GM12801 (cell line): ENCODE measurements around the gene GABRR1.

Source experiments
- TF ChIP-seq, protein P1 (sequence below): IDR thresholded peaks from one replicate; pipeline ENCODE4 v1.5.1; 2011; ENCODE audit warnings: control low read depth; ENCODE audit not compliant: insufficient read length; ENCODE audit errors: extremely low read depth

GABRR1 gene

DNA sequence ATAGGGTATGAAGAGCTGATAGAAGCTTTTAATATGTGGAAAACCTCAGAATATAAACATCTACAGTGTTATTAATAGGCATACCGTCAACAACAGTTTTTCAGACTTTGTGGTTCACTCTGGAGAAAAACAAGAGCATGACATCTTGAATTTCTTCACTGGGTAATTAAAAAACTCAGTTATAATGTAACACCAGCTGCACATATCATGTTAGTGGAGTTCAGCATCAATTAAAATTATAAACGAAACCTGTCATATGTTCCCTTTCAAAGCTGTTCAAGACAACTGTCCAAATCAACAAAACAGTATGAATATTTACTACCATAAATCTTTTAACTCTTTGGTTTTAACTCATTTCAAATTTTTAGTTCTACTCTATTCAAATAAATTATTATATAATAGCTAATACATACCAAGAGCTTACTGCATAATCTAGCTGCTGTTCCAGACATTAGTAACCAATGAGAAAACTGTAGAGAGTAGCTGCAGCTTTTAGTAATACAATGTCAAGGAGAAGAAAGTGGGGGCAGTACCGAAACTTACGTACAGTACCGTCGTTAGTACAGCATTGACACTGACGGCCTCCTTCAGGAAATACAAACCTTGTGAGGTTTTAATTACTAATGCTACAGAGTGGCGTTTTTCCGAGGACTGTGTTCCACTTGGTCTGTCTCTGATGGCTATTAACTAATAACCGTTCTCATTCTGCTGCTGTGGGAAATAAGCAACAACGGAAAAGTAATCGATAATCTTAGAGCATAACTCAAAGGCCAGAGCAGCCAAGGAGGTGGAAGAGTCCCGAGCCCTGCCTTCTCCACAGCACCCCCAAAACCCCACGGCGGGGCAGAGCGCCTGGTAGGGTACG lies 71.8 kb downstream of the GABRR1 start:
- TF ChIP-seq, protein P1, sequence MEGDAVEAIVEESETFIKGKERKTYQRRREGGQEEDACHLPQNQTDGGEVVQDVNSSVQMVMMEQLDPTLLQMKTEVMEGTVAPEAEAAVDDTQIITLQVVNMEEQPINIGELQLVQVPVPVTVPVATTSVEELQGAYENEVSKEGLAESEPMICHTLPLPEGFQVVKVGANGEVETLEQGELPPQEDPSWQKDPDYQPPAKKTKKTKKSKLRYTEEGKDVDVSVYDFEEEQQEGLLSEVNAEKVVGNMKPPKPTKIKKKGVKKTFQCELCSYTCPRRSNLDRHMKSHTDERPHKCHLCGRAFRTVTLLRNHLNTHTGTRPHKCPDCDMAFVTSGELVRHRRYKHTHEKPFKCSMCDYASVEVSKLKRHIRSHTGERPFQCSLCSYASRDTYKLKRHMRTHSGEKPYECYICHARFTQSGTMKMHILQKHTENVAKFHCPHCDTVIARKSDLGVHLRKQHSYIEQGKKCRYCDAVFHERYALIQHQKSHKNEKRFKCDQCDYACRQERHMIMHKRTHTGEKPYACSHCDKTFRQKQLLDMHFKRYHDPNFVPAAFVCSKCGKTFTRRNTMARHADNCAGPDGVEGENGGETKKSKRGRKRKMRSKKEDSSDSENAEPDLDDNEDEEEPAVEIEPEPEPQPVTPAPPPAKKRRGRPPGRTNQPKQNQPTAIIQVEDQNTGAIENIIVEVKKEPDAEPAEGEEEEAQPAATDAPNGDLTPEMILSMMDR = no peak

DNA sequence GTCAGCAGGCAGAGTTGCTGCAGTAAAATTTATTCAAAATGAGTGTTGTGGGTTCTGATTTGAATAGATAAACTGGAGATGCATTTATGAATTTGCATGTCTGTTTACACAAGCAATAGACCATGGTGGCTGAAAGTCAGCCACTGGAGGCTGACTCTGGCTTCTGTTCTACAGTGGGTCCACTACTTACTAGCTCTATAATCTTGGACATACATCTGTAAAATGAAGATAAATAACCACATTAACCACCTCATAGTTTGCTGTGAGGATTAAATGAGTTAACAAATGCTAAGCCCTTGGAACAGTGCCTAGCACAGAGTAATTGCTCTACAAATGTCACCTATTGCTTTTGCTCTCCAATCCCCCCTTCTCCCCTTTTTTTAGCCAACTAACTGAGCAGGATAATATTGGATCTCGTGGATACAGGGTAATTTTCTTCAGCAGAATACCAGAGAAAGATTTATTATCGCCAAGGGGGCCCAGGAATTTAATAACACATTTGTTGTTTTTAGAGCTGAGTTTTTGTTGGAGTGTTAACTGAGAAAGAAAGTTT lies 72.7 kb downstream of the GABRR1 start:
- TF ChIP-seq, protein P1 = no peak

GRCh38 chr6:89140347-89141156 lies 76.6 kb downstream of the GABRR1 start:
- TF ChIP-seq, protein P1 = no peak

DNA sequence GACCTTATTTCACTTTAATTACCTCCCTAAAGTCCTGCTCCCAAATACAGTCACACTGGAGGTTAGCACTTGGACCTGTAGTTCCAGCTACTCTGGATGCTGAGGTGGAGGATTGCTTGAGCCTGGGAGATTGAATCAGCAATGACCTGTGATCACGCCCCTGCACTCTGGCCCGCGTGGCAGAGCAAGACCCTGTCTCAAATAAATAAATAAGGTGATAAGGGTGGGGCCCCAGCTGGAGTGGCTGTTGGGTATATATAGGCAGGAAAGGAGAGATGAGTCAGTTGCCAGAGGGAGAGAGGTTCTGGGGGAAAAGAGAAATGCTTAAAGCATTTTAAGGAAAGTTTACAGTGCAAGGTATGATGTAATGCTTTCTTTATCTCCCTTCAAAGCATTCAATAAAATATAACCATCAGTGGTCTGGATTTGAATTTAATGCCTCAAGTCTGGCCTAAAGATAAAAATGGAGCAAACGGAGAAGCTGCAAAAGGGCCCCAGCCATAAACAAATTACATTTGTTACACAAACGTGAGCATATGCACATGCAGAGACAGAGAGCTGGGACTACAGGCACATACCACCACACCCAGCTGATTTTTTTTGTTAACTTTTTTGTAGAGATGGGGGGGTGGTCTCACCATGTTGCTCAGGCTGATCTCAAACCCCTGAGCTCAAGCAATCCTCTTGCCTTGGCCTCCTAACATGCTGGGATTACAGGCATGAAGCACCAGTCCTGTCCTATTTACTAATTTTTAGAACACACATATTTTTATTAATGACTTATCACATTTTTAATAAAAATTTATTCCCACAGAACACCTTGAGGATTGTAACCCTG lies 77.4 kb downstream of the GABRR1 start:
- TF ChIP-seq, protein P1 = no peak

DNA sequence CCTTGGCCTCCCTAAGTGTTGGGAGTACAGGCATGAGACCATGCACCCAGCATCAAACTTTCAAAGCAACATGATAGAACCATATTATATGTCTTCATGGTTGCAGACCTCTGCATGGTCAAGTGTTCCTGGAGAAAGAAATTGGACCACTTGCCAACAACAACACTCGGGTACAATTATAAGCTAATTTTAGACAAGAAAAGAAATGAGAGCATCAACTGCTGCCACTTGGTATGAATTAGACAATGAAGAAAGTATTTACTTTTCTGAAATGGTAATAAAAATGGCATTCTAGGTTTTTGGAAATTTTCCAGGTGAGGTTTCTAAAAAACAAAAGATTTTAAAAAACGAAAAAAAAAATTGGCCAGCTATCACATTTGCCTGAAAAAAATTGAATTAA lies 79.0 kb downstream of the GABRR1 start:
- TF ChIP-seq, protein P1 = no peak

- TF ChIP-seq, protein P1 = no peak
Observed at GRCh38 chr6:89134723-89135122, 82.4 kb downstream of the GABRR1 start.
